Glutamatergic neuron (in vitro differentiated cells): Measurements from ENCODE around the gene PDRG1. TPM values are rescaled to one million over a fixed set of nuclear protein-coding genes. Genes with fewer than 3 reads are reported as not detected.

Experiments
- DNase-seq: peaks from one replicate; pipeline ENCODE4 v3.0.0; 2022
- H3K27ac Mint-ChIP-seq: one replicate; pipeline ENCODE4 v1.8.0; 2020; ENCODE audit warnings: mild to moderate bottlenecking, mixed read lengths, inconsistent platforms; ENCODE audit not compliant: unreplicated experiment
- H3K27me3 Mint-ChIP-seq: one replicate; pipeline ENCODE4 v1.8.0; 2020; ENCODE audit warnings: mild to moderate bottlenecking, moderate library complexity, mixed read lengths, inconsistent platforms; ENCODE audit not compliant: unreplicated experiment
- H3K36me3 Mint-ChIP-seq: one replicate; pipeline ENCODE4 v1.8.0; 2020; ENCODE audit warnings: mild to moderate bottlenecking, mixed read lengths, inconsistent platforms; ENCODE audit not compliant: unreplicated experiment
- H3K4me1 Mint-ChIP-seq: one replicate; pipeline ENCODE4 v1.8.0; 2020; ENCODE audit warnings: mild to moderate bottlenecking, low read depth, mixed read lengths, inconsistent platforms; ENCODE audit not compliant: unreplicated experiment
- H3K4me3 Mint-ChIP-seq: one replicate; pipeline ENCODE4 v1.8.0; 2020; ENCODE audit warnings: mild to moderate bottlenecking, mixed read lengths, inconsistent platforms; ENCODE audit not compliant: unreplicated experiment
- H3K9me3 Mint-ChIP-seq: one replicate; pipeline ENCODE4 v1.8.0; 2020; ENCODE audit warnings: mild to moderate bottlenecking, moderate library complexity, mixed read lengths, inconsistent platforms; ENCODE audit not compliant: unreplicated experiment
- CTCF ChIP-seq: fragments of 200-600 bp; sonication (generic); IDR thresholded peaks from one replicate; pipeline ENCODE4 v1.5.0; 2021; ENCODE audit not compliant: partially characterized antibody, unreplicated experiment
- total RNA-seq: library from RNA; stranded (reverse); fragmentation: NEBNext Ultra II Directional; extraction: Animal tissue kit (Norgen Biotek cat#: 25700); gene quantifications from one replicate; pipeline ENCODE4 v1.2.1, GENCODE V29; 2021; ENCODE audit not compliant: unreplicated experiment

Gene PDRG1
- total RNA-seq, 1 donor from 2014 or later: 69.5 TPM

GRCh38 chr20:31966991-31967655, 15.3 kb upstream of the PDRG1 start:
- Mint-ChIP-seq H3K27me3 (peaks cover 33% of the 10 kb centered on the region), H3K27ac (peak overlapping the region; percentile 90), H3K4me3 (peak overlapping the region; percentile 90), H3K9me3 (peaks cover 42% of the 10 kb centered on the region), H3K4me1 (peaks cover 66% of the 10 kb centered on the region), H3K36me3 (peaks cover 6% of the 10 kb centered on the region)
- no peak for TF ChIP-seq CTCF
- DNase-seq: no peak

- Mint-ChIP-seq H3K4me1 (peaks cover 69% of the 10 kb centered on the region), H3K27ac (peak overlapping the region; percentile 98), H3K4me3 (peak overlapping the region; percentile 79), H3K27me3 (peaks cover 30% of the 10 kb centered on the region), H3K9me3 (peaks cover 37% of the 10 kb centered on the region), H3K36me3 (no peaks in the 10 kb centered on the region)
- TF ChIP-seq CTCF: no peak
- DNase-seq: no peak
Measured at GRCh38 chr20:31963889-31964288, 12.0 kb upstream of the PDRG1 start.

GRCh38 chr20:31962761-31963160, 10.9 kb upstream of the PDRG1 start:
- H3K4me1 Mint-ChIP-seq: peaks cover 75% of the 10 kb centered on the region
- no peak for TF ChIP-seq CTCF
- peaks cover 38% of the 10 kb centered on the region for H3K9me3 Mint-ChIP-seq
- peaks cover 30% of the 10 kb centered on the region for H3K27me3 Mint-ChIP-seq
- H3K36me3 Mint-ChIP-seq: no peaks in the 10 kb centered on the region
- peak overlapping the region; percentile 73 for H3K4me3 Mint-ChIP-seq
- DNase-seq: peak; percentile 90
- H3K27ac Mint-ChIP-seq: peak overlapping the region; percentile 98

GRCh38 chr20:31956556-31957526, 5.0 kb upstream of the PDRG1 start:
- TF ChIP-seq CTCF: no peak
- peak; percentile 76 for DNase-seq
- H3K27ac Mint-ChIP-seq: peak overlapping the region; percentile 96
- peaks cover 55% of the 10 kb centered on the region for H3K4me1 Mint-ChIP-seq
- H3K9me3 Mint-ChIP-seq: peaks cover 25% of the 10 kb centered on the region
- peak overlapping the region; percentile 61 for H3K4me3 Mint-ChIP-seq
- H3K27me3 Mint-ChIP-seq: peaks cover 24% of the 10 kb centered on the region
- no peaks in the 10 kb centered on the region for H3K36me3 Mint-ChIP-seq
